PC-9 (cell line): ENCODE results near the gene ARID5B. TPM values are rescaled to one million over a fixed set of nuclear protein-coding genes. Genes with fewer than 3 reads are reported as not detected.

Experiments
- BruUV-seq: library from RNA; stranded (reverse); fragments of 400-500 nt; replicated peaks from 2 replicates; lab custom pipeline; 2021; lab: Mats Ljungman, UMichigan
- CTCF ChIA-PET: fragments of 300-600 bp; sonication (Branson Sonifier 250); formaldehyde crosslinking; loops from one replicate; lab custom pipeline; 2022; ENCODE audit warnings: antibody characterized with exemption; lab: Charles Lee
- POLR2A ChIA-PET: fragments of 300-600 bp; sonication (Branson Sonifier 250); formaldehyde crosslinking; loops from one replicate; lab custom pipeline; 2022; ENCODE audit warnings: antibody characterized with exemption; ENCODE audit not compliant: unreplicated experiment; lab: Charles Lee
- DNase-seq, 2 experiments: peaks; one replicate each; pipeline versions ENCODE4 v3.0.0 to v3.0.0-alpha.2; 2015 to 2022; ENCODE audit warnings: mixed read lengths in 1 of 2
- H2AFZ ChIP-seq: fragments of 200-600 bp; sonication (generic); 2 replicates; pipeline ENCODE4 v1.8.1; 2017; ENCODE audit warnings: antibody characterized with exemption
- H3F3A ChIP-seq: fragments of 200-600 bp; sonication (generic); 2 replicates; pipeline ENCODE4 v1.8.1; 2017; ENCODE audit warnings: antibody characterized with exemption, mild to moderate bottlenecking, low read depth; ENCODE audit not compliant: insufficient read depth
- H3K27ac ChIP-seq: fragments of 200-600 bp; sonication (generic); 2 replicates; pipeline ENCODE4 v1.6.1; 2016; ENCODE audit warnings: mixed run types
- H3K27me3 ChIP-seq: fragments of 200-600 bp; sonication (generic); 2 replicates; pipeline ENCODE4 v1.6.1; 2016; ENCODE audit warnings: low read depth, mixed run types; ENCODE audit not compliant: insufficient read depth
- H3K36me3 ChIP-seq: fragments of 200-600 bp; sonication (generic); 2 replicates; pipeline ENCODE4 v1.6.1; 2016; ENCODE audit warnings: low read depth, mixed run types
- H3K4me1 ChIP-seq: fragments of 200-600 bp; sonication (generic); replicated peaks from 2 replicates; pipeline ENCODE4 v1.6.1; 2016; ENCODE audit warnings: mixed run types; ENCODE audit not compliant: insufficient read depth
- H3K4me2 ChIP-seq: fragments of 200-600 bp; sonication (generic); 2 replicates; pipeline ENCODE4 v1.6.1; 2017; ENCODE audit warnings: mixed run types
- H3K4me3 ChIP-seq: fragments of 200-600 bp; sonication (generic); 2 replicates; pipeline ENCODE4 v1.6.1; 2016; ENCODE audit warnings: mixed run types
- H3K79me2 ChIP-seq: fragments of 200-600 bp; sonication (generic); 2 replicates; pipeline ENCODE4 v1.6.1; 2017; ENCODE audit warnings: low read depth, mixed run types
- H3K9me2 ChIP-seq: fragments of 200-600 bp; sonication (generic); 2 replicates; pipeline ENCODE4 v1.8.1; 2017; ENCODE audit warnings: mild to moderate bottlenecking; ENCODE audit not compliant: insufficient read depth
- H3K9me3 ChIP-seq: fragments of 200-600 bp; sonication (generic); 2 replicates; pipeline ENCODE4 v1.8.1; 2016; ENCODE audit warnings: low read depth; ENCODE audit not compliant: insufficient read depth
- H4K20me1 ChIP-seq: fragments of 200-600 bp; sonication (generic); 2 replicates; pipeline ENCODE4 v1.8.1; 2017; ENCODE audit not compliant: insufficient read depth
- CTCF ChIP-seq: fragments of 200-600 bp; sonication (generic); conservative IDR thresholded peaks from 2 replicates; pipeline ENCODE4 v1.6.1; 2017; ENCODE audit warnings: mixed run types, antibody characterized with exemption, mild to moderate bottlenecking, moderate library complexity
- EZH2 ChIP-seq: fragments of 200-600 bp; sonication (generic); IDR thresholded peaks from 2 replicates; pipeline ENCODE4 v1.8.0; 2017; ENCODE audit warnings: antibody characterized with exemption, low read depth
- intact Hi-C: fragments of 100-400 bp; cut with micrococcal nuclease; formaldehyde crosslinking; loops from one replicate; pipeline ENCODE4 v1.10.0; 2022; ENCODE audit not compliant: unreplicated experiment
- total RNA-seq: library from RNA; stranded (reverse); gene quantifications from 2 replicates; pipeline ENCODE4 v1.2.3, GENCODE V29; 2021

ARID5B gene
- total RNA-seq, 1 experiment from 2014 or later = 7.4 TPM

- H3K4me3 ChIP-seq = no peak overlapping the region
- H3K9me2 ChIP-seq = no peaks in the 10 kb centered on the region
- peaks cover 27% of the 10 kb centered on the region for H3F3A ChIP-seq
- ChIA-PET CTCF (interaction anchor here (0.7 to 1.1 kb wide), 3 partner anchors 49 to 264 kb away, joined by 3 to 11 read pairs (median 3); no protein-coding TSS in a partner anchor), POLR2A (no interaction called here)
- H4K20me1 ChIP-seq = no peaks in the 10 kb centered on the region
- no peak for DNase-seq
- H3K36me3 ChIP-seq = no peaks in the 10 kb centered on the region
- no peaks in the 10 kb centered on the region for H3K79me2 ChIP-seq
- no TSS peak for BruUV-seq
- no peak for TF ChIP-seq CTCF
- TF ChIP-seq EZH2 = no peak
- intact Hi-C loops = no loop called here
- no peaks in the 10 kb centered on the region for H3K27me3 ChIP-seq
- no peak overlapping the region for H3K27ac ChIP-seq
- H3K9me3 ChIP-seq = no peaks in the 10 kb centered on the region
- H3K4me2 ChIP-seq = no peak overlapping the region
- H3K4me1 ChIP-seq = peaks cover 22% of the 10 kb centered on the region
- H2AFZ ChIP-seq = no peak overlapping the region
Observed at GRCh38 chr10:61895898-61896600, 5.5 kb upstream of the ARID5B start.

GRCh38 chr10:61896854-61897661, 4.4 kb upstream of the ARID5B start:
- TF ChIP-seq CTCF (peak; percentile 64), EZH2 (no peak)
- Histone ChIP-seq H3K36me3 (no peaks in the 10 kb centered on the region), H3K9me3 (no peaks in the 10 kb centered on the region), H3K4me3 (no peak overlapping the region), H3K79me2 (no peaks in the 10 kb centered on the region), H3F3A (peaks cover 30% of the 10 kb centered on the region), H3K9me2 (no peaks in the 10 kb centered on the region), H4K20me1 (no peaks in the 10 kb centered on the region), H3K4me2 (no peak overlapping the region), H2AFZ (no peak overlapping the region), H3K27ac (no peak overlapping the region), H3K4me1 (peaks cover 22% of the 10 kb centered on the region), H3K27me3 (no peaks in the 10 kb centered on the region)
- no TSS peak for BruUV-seq
- POLR2A ChIA-PET = interaction anchor here (0.6 to 0.7 kb wide), 2 partner anchors 62 to 348 kb away, joined by 5 to 6 read pairs; no protein-coding TSS in a partner anchor
- no peak for DNase-seq
- intact Hi-C loops = no loop called here
- CTCF ChIA-PET = interaction anchor here (0.6 to 1.1 kb wide), 8 partner anchors 48 to 953 kb away, joined by 3 to 11 read pairs (median 4); no protein-coding TSS in a partner anchor

- no peak overlapping the region for H2AFZ ChIP-seq
- DNase-seq = no peak
- no peaks in the 10 kb centered on the region for H3K36me3 ChIP-seq
- H3K4me1 ChIP-seq = peaks cover 22% of the 10 kb centered on the region
- no peaks in the 10 kb centered on the region for H3K27me3 ChIP-seq
- no peaks in the 10 kb centered on the region for H3K9me2 ChIP-seq
- no peak overlapping the region for H3K27ac ChIP-seq
- ChIA-PET POLR2A (interaction anchor here (0.6 to 0.7 kb wide), 2 partner anchors 62 to 347 kb away, joined by 5 to 6 read pairs; no protein-coding TSS in a partner anchor), CTCF (interaction anchor here (0.7 kb wide), 2 partner anchors 63 to 300 kb away, joined by 4 to 5 read pairs; no protein-coding TSS in a partner anchor)
- no peak for TF ChIP-seq CTCF
- TF ChIP-seq EZH2 = no peak
- no peaks in the 10 kb centered on the region for H3K9me3 ChIP-seq
- H3K79me2 ChIP-seq = no peaks in the 10 kb centered on the region
- no peaks in the 10 kb centered on the region for H4K20me1 ChIP-seq
- peak overlapping the region; percentile 91 for H3K4me2 ChIP-seq
- intact Hi-C loops = no loop called here
- no TSS peak for BruUV-seq
- no peak overlapping the region for H3K4me3 ChIP-seq
- H3F3A ChIP-seq = peaks cover 38% of the 10 kb centered on the region
Observed at GRCh38 chr10:61897671-61898434, 3.6 kb upstream of the ARID5B start.
